CD14-positive monocyte (primary cell): ENCODE data around the gene DLK1. TPM values are rescaled to one million over a fixed set of nuclear protein-coding genes. Genes with fewer than 3 reads are reported as not detected.

ENCODE experiments used
- DNase-seq, 3 donors: peaks; one replicate each; pipeline ENCODE4 v3.0.0-alpha.2; 2011 to 2022
- H2AFZ ChIP-seq: 2 replicates; pipeline ENCODE4 v1.6.0; 2012; ENCODE audit warnings: mild to moderate bottlenecking, low read depth, low read length, inconsistent platforms; ENCODE audit not compliant: insufficient read depth, poor library complexity, severe bottlenecking
- H3K27ac ChIP-seq, 2 donors: 1 replicate in 1 of 2; 2 replicates in 1 of 2; pipeline ENCODE4 v1.5.1; 2012 to 2013; ENCODE audit warnings: low read length in 2 of 2, control low read depth in 1 of 2, inconsistent platforms in 1 of 2, low read depth in 1 of 2, mild to moderate bottlenecking in 1 of 2
- H3K27me3 ChIP-seq, 2 donors: one replicate each; pipeline versions ENCODE4 v1.6.0 to v1.6.1; 2011 to 2013; ENCODE audit warnings: low read length in 2 of 2; ENCODE audit not compliant: control insufficient read depth in 2 of 2, insufficient read depth in 2 of 2
- H3K36me3 ChIP-seq, 2 donors: replicated peaks in 1 of 2; 1 replicate in 1 of 2; 2 replicates in 1 of 2; pipeline versions ENCODE4 v1.5.1 to v1.6.1; 2012 to 2013; ENCODE audit warnings: low read length in 2 of 2, control low read depth in 1 of 2, inconsistent platforms in 1 of 2, mild to moderate bottlenecking in 1 of 2; ENCODE audit not compliant: insufficient read depth in 2 of 2, control insufficient read depth in 1 of 2
- H3K4me1 ChIP-seq, 2 donors: 1 replicate in 1 of 2; 2 replicates in 1 of 2; pipeline versions ENCODE4 v1.5.1 to v1.6.1; 2012 to 2013; ENCODE audit warnings: low read length in 2 of 2, control low read depth in 1 of 2, inconsistent platforms in 1 of 2, mild to moderate bottlenecking in 1 of 2, moderate library complexity in 1 of 2; ENCODE audit not compliant: insufficient read depth in 2 of 2, control insufficient read depth in 1 of 2
- H3K4me2 ChIP-seq: replicated peaks from 2 replicates; pipeline ENCODE3; 2012; ENCODE audit warnings: low read length, moderate library complexity, mild to moderate bottlenecking; ENCODE audit not compliant: poor library complexity, severe bottlenecking; ENCODE audit errors: extremely low read depth
- H3K4me3 ChIP-seq, 3 experiments: fragments of 200-600 bp in 1 of 3; sonication (generic) in 1 of 3; replicated peaks in 1 of 3; 1 replicate in 2 of 3; 2 replicates in 1 of 3; pipeline ENCODE4 v1.5.1; 2011 to 2013; ENCODE audit warnings: low read length in 3 of 3, mild to moderate bottlenecking in 3 of 3, control low read depth in 2 of 3, low read depth in 2 of 3, inconsistent platforms in 1 of 3, moderate library complexity in 1 of 3
- H3K79me2 ChIP-seq: 2 replicates; pipeline ENCODE4 v1.6.0; 2012; ENCODE audit warnings: mild to moderate bottlenecking, control low read depth, inconsistent platforms, low read length, moderate library complexity; ENCODE audit not compliant: insufficient read depth
- H3K9ac ChIP-seq: 2 replicates; pipeline ENCODE4 v1.6.0; 2017; ENCODE audit warnings: low read length, mild to moderate bottlenecking; ENCODE audit not compliant: insufficient read depth, poor library complexity, severe bottlenecking
- H3K9me3 ChIP-seq, 2 donors: replicated peaks in 1 of 2; 1 replicate in 1 of 2; 2 replicates in 1 of 2; pipeline versions ENCODE4 v1.5.1 to v1.6.1; 2012 to 2013; ENCODE audit warnings: low read length in 2 of 2, control low read depth in 1 of 2; ENCODE audit not compliant: control insufficient read depth in 1 of 2, insufficient read depth in 1 of 2
- H4K20me1 ChIP-seq: 2 replicates; pipeline ENCODE4 v1.6.0; 2012; ENCODE audit warnings: mild to moderate bottlenecking, low read length, control low read depth, moderate library complexity; ENCODE audit not compliant: insufficient read depth
- H3K27ac Mint-ChIP-seq, 7 donors: one replicate each; pipeline ENCODE4 v1.8.0; 2020; ENCODE audit warnings: mild to moderate bottlenecking in 7 of 7, mixed read lengths in 7 of 7, moderate library complexity in 6 of 7, inconsistent platforms in 2 of 7
- H3K27me3 Mint-ChIP-seq, 3 donors: one replicate each; pipeline ENCODE4 v1.8.0; 2021 to 2022; ENCODE audit warnings: low read depth in 3 of 3, mild to moderate bottlenecking in 3 of 3, mixed read lengths in 3 of 3, moderate library complexity in 3 of 3, inconsistent platforms in 1 of 3
- H3K36me3 Mint-ChIP-seq, 2 donors: one replicate each; pipeline ENCODE4 v1.8.0; 2020; ENCODE audit warnings: mixed read lengths in 2 of 2, inconsistent platforms in 1 of 2, mild to moderate bottlenecking in 1 of 2
- H3K4me1 Mint-ChIP-seq: one replicate; pipeline ENCODE4 v1.8.0; 2020; ENCODE audit warnings: mild to moderate bottlenecking, mixed read lengths
- H3K4me3 Mint-ChIP-seq, 2 donors: one replicate each; pipeline ENCODE4 v1.8.0; 2020; ENCODE audit warnings: mild to moderate bottlenecking in 2 of 2, mixed read lengths in 2 of 2, moderate library complexity in 1 of 2
- H3K9me3 Mint-ChIP-seq, 7 donors: one replicate each; pipeline ENCODE4 v1.8.0; 2020 to 2022; ENCODE audit warnings: mixed read lengths in 7 of 7, mild to moderate bottlenecking in 6 of 7, moderate library complexity in 6 of 7, inconsistent platforms in 2 of 7
- WGBS: methylation state at CpG from one replicate; pipeline ENCODE4 v1.1.5; 2013; ENCODE audit warnings: missing lambda C conversion rate; ENCODE audit not compliant: insufficient coverage; 5-methylcytosine and 5-hydroxymethylcytosine counted together
- intact Hi-C, 2 donors: fragments of 100-400 bp; cut with micrococcal nuclease; formaldehyde crosslinking; loops; one replicate each; pipeline versions ENCODE4 v1.15.0 to v1.15.1; 2023
- polyA plus RNA-seq, 3 donors: library from polyadenylated mRNA; depleted of rRNA in 1 of 3; unstranded in 2 of 3; stranded (reverse) in 1 of 3; fragments of 300-500 nt in 2 of 3; fragments of >200 nt in 1 of 3; fragmentation: Illumina TruSeq in 2 of 3; gene quantifications; 1 replicate in 2 of 3; 2 replicates in 1 of 3; pipeline ENCODE4 v1.2.3, GENCODE V29; 2012 to 2021
- TF ChIP-seq, protein P1 (sequence below): fragments of 200-600 bp; IDR thresholded peaks from one replicate; pipeline ENCODE4 v1.8.0; 2022; ENCODE audit warnings: antibody characterized with exemption, mild to moderate bottlenecking

DLK1 gene
- polyA plus RNA-seq, 3 donors, result 0.04 TPM; not detected in 2

DNA sequence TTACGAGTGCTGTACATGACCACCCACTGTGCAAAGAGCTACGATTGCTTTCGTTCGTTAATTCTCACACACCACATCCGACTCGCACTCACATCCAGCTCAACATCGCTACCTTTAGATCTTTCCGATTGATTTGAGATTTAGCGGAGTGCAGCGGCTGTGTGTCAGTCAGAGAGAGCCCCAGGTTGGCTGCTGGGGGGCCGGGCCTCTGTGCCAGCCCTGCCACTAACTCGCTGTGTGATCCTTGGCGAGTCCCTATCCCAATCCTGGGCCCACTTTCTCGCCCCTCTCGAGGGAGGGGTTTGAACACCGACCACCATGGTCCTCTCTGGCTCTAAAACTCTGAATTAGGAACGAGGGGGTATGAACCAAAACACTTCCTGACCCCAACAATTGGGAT, 8.6 kb downstream of the DLK1 start:
- Mint-ChIP-seq H3K36me3 (no peaks in the 10 kb centered on the region), H3K4me1 (no peaks in the 10 kb centered on the region), H3K27ac (no peak overlapping the region), H3K27me3 (peaks cover 0 to 12% (median 2%) of the 10 kb centered on the region in 3 donors), H3K4me3 (no peak overlapping the region), H3K9me3 (no peaks in the 10 kb centered on the region)
- Histone ChIP-seq H2AFZ (no peak overlapping the region), H3K9me3 (no peaks in the 10 kb centered on the region), H3K4me1 (no peaks in the 10 kb centered on the region), H3K4me2 (no peak overlapping the region), H3K27ac (no peak overlapping the region), H3K27me3 (no peaks in the 10 kb centered on the region), H3K4me3 (no peak overlapping the region), H3K79me2 (no peaks in the 10 kb centered on the region), H4K20me1 (no peaks in the 10 kb centered on the region), H3K9ac (no peak overlapping the region), H3K36me3 (no peaks in the 10 kb centered on the region)
- TF ChIP-seq, protein P1, sequence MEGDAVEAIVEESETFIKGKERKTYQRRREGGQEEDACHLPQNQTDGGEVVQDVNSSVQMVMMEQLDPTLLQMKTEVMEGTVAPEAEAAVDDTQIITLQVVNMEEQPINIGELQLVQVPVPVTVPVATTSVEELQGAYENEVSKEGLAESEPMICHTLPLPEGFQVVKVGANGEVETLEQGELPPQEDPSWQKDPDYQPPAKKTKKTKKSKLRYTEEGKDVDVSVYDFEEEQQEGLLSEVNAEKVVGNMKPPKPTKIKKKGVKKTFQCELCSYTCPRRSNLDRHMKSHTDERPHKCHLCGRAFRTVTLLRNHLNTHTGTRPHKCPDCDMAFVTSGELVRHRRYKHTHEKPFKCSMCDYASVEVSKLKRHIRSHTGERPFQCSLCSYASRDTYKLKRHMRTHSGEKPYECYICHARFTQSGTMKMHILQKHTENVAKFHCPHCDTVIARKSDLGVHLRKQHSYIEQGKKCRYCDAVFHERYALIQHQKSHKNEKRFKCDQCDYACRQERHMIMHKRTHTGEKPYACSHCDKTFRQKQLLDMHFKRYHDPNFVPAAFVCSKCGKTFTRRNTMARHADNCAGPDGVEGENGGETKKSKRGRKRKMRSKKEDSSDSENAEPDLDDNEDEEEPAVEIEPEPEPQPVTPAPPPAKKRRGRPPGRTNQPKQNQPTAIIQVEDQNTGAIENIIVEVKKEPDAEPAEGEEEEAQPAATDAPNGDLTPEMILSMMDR, result no peak
- intact Hi-C loops, result no loop called here
- no peak for DNase-seq
- 97% methylated on average over 17 of the region's 17 CpGs for WGBS

DNA sequence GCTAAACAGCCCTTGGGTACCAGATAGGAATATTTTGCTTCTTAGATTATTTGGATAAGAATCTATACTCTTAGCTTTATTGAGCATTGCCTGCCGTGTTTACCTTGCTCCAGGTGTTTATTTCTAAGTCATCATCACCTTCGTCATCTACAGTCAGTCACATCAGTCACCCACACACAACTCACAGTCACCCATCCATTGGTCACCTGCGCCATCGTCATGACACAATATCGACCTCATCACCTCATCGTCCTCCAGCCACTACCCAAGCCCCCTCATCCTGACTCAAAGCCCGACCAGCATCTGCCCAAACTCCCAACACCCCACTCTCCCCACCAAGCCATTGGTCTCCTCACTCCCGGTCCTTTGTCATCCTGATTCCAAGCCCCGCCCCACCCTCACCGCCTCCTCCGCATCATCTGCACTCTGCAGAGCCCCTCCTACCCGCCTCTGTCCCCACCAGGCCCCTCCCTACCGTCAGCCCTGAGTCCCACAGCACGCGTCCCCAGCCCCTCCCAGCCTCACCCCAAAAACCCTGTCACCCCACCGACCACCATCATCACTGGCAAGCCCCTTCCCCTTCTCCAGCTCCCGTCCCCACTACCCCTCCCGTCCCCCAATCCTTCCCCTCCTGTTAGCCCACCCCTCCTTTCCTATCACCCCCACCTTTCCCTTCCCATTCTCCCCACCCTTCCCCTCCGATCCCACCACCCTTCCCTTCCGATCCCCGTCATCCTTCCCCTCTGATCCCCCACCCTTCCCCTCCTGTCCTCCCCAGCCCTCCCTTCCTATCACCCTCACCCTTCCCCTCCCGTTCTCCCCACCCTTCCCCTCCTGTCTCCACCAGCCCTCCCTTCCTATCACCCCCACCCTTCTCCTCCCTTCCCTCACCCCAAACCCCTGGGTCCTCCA, 9.8 kb downstream of the DLK1 start:
- no peak overlapping the region for H3K9ac ChIP-seq
- no peak for DNase-seq
- TF ChIP-seq, protein P1, result no peak
- H3K4me2 ChIP-seq, result no peak overlapping the region
- H3K27ac ChIP-seq, result no peak overlapping the region
- H3K9me3 Mint-ChIP-seq, result peaks cover 0 to 7% (median 0%) of the 10 kb centered on the region in 7 donors
- intact Hi-C loops, result no loop called here
- H3K36me3 ChIP-seq, result no peaks in the 10 kb centered on the region
- no peaks in the 10 kb centered on the region for H3K36me3 Mint-ChIP-seq
- no peak overlapping the region for H3K27ac Mint-ChIP-seq
- H4K20me1 ChIP-seq, result no peaks in the 10 kb centered on the region
- H3K4me3 ChIP-seq, result no peak overlapping the region
- no peaks in the 10 kb centered on the region for H3K79me2 ChIP-seq
- H3K4me1 ChIP-seq, result no peaks in the 10 kb centered on the region
- no peaks in the 10 kb centered on the region for H3K9me3 ChIP-seq
- H3K27me3 Mint-ChIP-seq, result peaks cover 0 to 5% (median 2%) of the 10 kb centered on the region in 3 donors
- no peaks in the 10 kb centered on the region for H3K27me3 ChIP-seq
- no peaks in the 10 kb centered on the region for H3K4me1 Mint-ChIP-seq
- H3K4me3 Mint-ChIP-seq, result no peak overlapping the region
- no peak overlapping the region for H2AFZ ChIP-seq
- 89% methylated on average over 16 of the region's 22 CpGs for WGBS
